ENCODE data around the gene COIL. TPM values are rescaled to one million over a fixed set of nuclear protein-coding genes. Genes with fewer than 3 reads are reported as not detected.

Gene COIL, protein sequence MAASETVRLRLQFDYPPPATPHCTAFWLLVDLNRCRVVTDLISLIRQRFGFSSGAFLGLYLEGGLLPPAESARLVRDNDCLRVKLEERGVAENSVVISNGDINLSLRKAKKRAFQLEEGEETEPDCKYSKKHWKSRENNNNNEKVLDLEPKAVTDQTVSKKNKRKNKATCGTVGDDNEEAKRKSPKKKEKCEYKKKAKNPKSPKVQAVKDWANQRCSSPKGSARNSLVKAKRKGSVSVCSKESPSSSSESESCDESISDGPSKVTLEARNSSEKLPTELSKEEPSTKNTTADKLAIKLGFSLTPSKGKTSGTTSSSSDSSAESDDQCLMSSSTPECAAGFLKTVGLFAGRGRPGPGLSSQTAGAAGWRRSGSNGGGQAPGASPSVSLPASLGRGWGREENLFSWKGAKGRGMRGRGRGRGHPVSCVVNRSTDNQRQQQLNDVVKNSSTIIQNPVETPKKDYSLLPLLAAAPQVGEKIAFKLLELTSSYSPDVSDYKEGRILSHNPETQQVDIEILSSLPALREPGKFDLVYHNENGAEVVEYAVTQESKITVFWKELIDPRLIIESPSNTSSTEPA
- 12.8 and 13.3 TPM in 2 replicates for total RNA-seq (ENCODE audit: low replicate concordance)

GRCh38 chr17:56960596-56961538 is at the start of gene COIL:
Gene COIL, minus strand, starts transcription at chr17:56961050. Its CDS starts 31 bp downstream, at chr17:56961019.
- peak within 1 kb of the TSS; percentile 87 for H3K4me3 ChIP-seq (ENCODE audit: low read depth, low read length)

GRCh38 chr17:57010487-57010886 is 49.6 kb upstream of the COIL start:
- H3K4me3 ChIP-seq (ENCODE audit: low read depth, low read length) = no peak overlapping the region
- DNase-seq (ENCODE audit: low read depth) = no peak
- TF ChIP-seq CTCF (IDR thresholded peaks at IDR 0.05; ENCODE audit: insufficient read depth, low read length) = no peak

More at GRCh38 chr17:56960596-56961538, at the start of gene COIL:
- peak; percentile 90 for DNase-seq (ENCODE audit: low read depth)
- peak; percentile 99 for TF ChIP-seq CTCF (IDR thresholded peaks at IDR 0.05; ENCODE audit: insufficient read depth, low read length)

- TF ChIP-seq CTCF (IDR thresholded peaks at IDR 0.05; ENCODE audit: insufficient read depth, low read length) = peak; percentile 89
- peak; percentile 50 for DNase-seq (ENCODE audit: low read depth)
- H3K4me3 ChIP-seq (ENCODE audit: low read depth, low read length) = no peak overlapping the region
Measured at GRCh38 chr17:57009737-57010445, 49.0 kb upstream of the COIL start.

DNA sequence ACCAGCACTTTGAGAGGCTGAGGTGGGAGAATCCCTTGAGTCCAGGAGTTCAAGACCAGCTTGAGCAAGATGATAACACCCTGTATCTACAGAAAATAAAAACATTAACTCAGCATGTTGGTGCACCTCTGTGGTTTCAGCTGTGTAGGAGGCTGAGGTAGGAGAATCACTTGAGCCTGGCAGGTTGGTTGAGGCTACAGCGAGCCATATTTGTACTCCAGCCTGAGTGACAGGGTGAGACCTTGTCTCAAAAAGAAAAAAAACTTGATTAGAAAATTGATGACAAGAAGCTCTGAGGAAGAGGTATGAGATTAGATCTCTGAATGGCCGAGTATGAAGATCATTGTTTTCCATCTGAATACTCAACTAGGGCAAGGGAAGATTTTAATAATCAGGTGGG is 48.1 kb upstream of the COIL start:
- TF ChIP-seq CTCF (IDR thresholded peaks at IDR 0.05; ENCODE audit: insufficient read depth, low read length) = no peak
- no peak for DNase-seq (ENCODE audit: low read depth)

DNA sequence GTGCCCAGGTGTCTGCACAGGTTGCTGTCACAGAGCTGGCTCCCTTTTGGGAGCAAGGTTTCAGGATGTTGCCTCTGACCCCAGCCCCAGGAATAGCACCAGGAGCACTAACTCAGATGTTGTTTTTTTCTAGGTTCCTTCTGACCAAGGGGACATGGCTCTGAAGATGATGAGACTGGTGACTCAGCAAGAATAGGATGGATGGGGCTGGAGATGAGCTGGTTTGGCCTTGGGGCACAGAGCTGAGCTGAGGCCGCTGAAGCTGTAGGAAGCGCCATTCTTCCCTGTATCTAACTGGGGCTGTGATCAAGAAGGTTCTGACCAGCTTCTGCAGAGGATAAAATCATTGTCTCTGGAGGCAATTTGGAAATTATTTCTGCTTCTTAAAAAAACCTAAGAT is 45.2 kb upstream of the COIL start:
- H3K4me3 ChIP-seq (ENCODE audit: low read depth, low read length) = no peak overlapping the region
- no peak for DNase-seq (ENCODE audit: low read depth)
- no peak for TF ChIP-seq CTCF (IDR thresholded peaks at IDR 0.05; ENCODE audit: insufficient read depth, low read length)

More for the DNA sequence above, 48.1 kb upstream of the COIL start:
- H3K4me3 ChIP-seq (ENCODE audit: low read depth, low read length) = no peak overlapping the region
